ENCODE results near the gene HMX1.

- TF ChIP-seq CTCF (IDR thresholded peaks at IDR 0.05), result no peak
- TF ChIP-seq POLR2A (IDR thresholded peaks at IDR 0.05), result no peak
Measured at GRCh38 chr4:8830611-8831200, 40.9 kb downstream of the HMX1 start.

Measured in thyroid gland (tissue), 4 donors.